Stimulated activated CD8-positive, alpha-beta memory T cell treated with anti-CD3 and anti-CD28 coated beads, Interleukin-15, amount 100 ng/mL, for 24 hours (primary cell): Measurements from ENCODE around the gene SLC24A3.

ENCODE experiments used
- DNase-seq: peaks from one replicate; pipeline ENCODE4 v3.0.0-alpha.2; 2020; ENCODE audit warnings: low read depth

SLC24A3 gene

DNA sequence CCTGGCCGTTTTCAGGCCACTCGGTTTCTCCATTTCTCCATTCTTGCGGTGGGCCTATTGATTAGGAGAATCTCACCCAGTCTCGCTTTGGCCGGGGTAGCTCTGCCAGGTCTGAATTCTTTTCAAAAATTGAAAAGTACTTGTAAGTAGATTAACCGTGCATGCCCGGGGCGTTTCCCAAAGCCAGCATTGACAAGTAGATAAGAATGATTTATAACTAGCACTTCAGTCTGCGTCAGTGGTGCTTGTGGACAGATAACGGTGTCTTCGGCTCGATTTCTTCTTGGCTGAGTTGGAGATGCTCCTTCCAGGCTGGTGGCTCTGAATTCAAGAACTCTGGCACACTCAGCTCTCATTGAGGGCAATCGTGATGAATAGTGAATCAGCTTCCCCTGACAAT, 29.0 kb downstream of the SLC24A3 start:
- no peak for DNase-seq

DNA sequence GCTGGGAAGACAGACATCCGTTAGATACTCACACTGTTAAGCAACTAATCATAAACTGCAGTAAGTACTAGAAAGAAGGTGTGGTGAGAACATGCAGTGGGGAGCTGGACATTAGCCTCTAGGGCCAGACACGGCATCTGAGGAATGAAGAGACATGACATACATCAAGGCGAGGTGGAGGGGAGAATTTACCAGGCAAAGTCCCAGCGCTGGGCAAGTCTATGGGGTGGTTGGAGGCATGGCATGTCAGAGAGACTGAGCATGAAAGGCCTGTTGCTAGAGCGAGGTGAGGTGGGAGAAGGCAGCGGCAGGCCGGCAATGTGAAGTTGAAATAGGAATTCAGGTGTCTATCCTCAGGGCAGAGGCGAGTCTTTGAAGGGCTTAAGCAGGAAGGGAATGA, 31.8 kb downstream of the SLC24A3 start:
- no peak for DNase-seq

DNA sequence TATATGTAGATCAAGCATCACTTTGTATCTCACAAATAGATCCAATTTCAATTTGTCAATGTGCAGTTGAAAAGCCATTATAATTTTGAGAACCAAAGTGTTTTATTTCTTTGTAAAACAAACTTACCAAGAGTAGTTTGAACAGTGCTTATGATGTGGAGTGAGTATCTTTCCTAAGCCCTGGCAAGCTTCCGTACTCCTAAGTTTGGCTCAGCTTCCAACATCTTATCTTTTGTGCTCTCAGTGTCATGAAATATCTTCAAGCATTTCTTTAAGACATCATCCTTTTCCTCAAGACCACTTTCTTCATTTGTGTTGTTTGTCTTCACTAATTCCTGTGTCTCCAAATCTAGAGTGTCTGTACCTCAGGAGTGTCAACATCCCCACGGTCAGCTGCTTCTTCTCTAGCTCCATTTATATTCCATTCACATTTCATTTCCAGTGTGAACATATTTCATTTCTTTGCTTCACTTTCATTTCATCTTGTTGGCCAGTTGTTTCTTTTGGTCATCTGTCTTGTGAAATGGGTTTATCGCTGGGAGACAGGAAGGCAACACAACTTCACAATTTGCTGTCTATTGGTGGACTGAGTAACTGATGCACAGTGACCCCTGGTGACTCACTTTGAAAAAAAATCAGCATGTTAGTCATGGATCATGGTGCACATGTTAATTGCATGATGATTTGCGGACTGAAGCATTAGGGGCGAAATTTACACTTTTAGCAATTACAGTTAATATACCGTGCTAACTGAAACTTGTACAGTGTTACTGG, 36.9 kb downstream of the SLC24A3 start:
- DNase-seq, result no peak

DNA sequence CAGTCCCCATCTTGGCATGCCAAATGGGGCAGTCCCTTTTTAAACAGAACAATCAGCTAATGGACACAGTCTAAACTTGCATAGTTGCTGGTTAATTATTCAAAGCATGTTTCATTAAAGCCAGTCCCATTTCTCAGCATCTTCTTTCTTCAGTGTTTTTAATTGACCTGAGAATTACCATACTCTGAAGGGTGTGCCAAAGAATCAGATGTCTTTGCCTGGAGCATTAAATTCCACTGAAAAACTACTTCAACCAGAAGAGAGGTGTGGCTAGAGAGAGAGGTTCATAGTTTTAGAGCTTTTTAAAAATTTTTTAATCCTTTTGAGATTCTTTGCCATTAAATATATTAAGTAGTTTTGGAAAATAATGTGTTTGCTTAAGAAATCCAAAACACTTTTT, 37.9 kb downstream of the SLC24A3 start:
- no peak for DNase-seq

DNA sequence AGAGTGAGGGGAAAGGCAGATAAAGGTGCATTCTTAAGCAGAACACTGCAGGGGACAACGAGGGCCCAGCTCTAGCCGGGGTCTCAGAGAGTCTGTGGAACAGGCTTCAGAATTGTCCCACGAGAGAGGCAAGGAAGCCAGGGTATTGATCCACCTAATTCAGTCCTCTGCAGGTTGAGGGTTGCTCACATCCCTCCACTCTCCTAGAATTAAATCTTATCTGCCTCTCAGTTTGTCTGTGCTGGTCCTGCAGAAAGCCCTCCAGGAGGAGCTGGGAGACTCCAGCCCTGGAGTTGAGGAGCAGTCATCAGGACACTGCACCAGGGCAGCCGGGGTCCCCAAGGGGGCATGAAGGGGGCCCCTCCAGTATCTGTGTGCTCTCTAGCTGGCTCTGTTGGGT, 39.1 kb downstream of the SLC24A3 start:
- DNase-seq, result no peak

DNA sequence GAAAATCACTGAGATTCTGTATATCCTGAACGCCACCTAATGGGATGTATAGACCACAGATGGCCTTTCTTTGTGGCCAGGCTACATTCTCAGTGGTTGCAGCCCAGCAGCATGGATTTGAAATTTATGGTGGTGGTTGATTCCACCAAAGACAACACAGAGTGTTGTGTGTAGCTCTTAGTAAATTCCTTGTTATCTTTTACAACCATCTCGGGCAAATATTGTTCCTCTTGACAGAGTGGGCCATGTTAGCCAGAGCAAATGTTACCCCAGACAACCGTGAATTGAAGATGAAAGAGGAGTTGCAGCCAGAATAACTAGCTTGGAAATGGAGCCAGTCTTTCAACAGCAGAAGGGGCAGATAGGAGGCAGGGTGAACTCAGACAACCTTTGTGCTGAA, 39.5 kb downstream of the SLC24A3 start:
- DNase-seq, result no peak

DNA sequence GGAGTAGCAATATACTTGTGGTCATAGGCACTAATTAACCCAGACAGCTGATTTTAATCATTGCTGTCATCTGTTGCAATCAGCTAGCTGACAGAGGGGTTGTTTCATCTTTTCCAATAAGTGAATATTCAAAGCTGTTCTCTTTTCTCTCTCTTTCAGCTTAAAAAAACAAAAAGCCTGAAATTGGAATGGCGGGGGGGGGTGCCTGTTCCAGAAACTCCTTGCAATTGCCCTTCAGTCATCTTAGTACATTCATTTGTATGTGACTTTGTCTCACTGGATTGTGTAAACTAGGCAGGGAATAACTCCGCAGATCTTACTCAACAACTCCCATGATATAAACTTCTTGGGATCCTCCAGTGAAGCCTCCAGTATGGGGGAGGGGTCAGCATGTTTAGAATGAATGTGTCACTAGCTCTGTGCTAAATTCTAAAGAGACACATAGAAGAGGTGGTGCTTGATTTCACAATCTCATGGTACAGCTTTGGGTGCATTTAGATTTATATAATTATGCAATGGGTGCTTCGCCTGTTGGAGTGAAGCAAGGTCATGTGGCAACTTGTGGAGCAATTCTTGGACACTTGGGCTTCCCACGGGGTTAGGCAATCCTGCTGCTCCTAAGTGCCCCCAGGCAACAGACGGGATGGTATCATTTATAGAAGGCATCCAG, 40.1 kb downstream of the SLC24A3 start:
- DNase-seq, result no peak

DNA sequence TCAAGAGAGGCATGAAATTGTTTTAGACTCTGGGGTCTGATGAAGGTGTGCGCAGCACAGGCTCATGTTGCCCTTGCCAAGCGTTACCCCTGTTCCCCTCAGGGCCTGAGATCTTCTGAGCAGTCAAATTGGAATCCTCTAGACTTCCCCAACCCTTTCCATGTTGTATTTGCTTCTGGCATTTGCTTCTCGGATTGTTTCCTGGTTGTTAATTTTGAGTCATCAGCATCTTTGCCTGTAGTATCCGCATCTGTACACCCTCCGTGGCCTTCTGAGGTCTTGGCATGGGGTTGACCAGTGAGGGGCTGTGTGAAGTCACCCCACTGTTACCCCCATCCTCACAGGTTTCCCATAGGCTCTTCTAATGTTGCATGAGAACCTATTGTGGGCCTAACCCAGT, 40.9 kb downstream of the SLC24A3 start:
- no peak for DNase-seq

DNA sequence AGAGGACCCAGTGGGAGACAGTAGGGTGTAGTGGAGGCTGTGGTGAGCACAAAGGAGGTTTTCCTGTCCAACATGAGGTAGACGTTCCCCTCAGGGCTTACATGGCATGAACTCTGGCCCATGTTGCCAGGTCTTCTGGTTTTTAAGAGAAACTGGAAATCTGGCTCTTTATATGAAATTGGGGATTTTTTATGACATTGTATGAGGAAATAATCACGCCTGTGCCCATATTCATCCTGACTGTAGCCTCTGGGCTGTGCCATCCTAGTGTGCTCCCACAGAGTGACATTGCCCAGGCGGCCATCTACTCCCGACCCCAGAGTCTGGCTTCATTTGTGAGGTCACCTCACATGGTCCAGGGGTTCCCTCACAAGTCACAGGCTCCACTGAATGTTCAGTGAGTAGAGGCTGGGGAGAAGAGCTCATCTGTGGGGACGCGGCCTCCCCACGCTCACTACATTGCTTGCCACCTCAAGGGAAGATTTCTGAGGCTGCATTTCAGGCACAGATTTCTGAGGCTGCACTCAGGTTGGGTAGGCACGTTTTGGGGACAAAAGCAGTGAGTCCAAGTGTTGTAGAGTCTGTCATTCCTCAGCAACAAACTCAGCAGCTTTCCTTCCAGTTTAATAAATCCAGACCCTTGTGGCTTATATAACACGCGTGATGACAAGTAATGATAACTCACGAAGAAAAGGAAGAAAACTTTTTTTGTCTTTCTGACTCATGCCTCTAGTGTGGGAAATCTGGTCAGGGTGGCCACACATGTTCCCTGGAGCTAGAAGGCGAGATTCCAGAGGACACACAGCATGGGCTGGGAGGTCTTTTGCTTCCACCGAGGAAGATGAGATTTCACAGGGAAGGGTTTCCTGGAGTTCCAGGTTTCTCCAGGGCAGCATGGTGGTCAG, 41.7 kb downstream of the SLC24A3 start:
- no peak for DNase-seq

DNA sequence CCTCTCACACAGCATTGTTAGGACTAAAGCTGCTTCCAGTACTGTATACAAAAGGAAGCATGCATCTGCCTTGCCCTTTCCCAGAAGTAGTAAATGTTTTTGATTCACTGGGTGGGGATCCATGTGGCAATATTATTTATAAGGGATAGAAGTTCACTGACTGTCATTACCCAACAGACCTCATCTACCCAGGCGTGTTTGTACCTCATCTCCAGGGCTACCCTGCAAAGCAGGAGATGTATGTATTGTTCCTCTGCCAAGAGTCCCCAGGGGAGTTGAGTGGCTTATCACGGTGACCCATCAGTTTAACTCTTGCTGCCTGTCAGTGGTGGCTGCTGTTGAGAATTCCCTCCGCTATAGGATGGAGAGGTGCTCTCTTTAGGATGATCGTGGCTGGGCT, 42.5 kb downstream of the SLC24A3 start:
- DNase-seq, result no peak

DNA sequence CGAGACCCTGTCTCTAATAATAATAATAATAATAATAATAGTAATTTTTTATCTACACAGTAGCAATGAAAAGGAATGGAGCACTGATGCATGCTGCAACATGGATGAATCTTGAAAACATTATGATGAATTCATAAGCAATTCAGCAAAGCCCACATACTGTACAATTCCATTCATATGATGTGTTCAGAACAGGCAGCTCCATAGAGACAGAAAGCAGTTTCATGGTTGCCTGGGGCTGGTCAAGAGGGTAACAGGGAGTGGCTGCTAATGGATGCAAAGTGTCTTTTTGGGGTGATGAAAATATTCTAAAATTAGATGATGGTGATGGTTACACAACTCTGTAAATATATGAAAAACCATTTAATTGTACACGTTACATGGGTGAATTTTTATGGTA, 43.6 kb downstream of the SLC24A3 start:
- no peak for DNase-seq

DNA sequence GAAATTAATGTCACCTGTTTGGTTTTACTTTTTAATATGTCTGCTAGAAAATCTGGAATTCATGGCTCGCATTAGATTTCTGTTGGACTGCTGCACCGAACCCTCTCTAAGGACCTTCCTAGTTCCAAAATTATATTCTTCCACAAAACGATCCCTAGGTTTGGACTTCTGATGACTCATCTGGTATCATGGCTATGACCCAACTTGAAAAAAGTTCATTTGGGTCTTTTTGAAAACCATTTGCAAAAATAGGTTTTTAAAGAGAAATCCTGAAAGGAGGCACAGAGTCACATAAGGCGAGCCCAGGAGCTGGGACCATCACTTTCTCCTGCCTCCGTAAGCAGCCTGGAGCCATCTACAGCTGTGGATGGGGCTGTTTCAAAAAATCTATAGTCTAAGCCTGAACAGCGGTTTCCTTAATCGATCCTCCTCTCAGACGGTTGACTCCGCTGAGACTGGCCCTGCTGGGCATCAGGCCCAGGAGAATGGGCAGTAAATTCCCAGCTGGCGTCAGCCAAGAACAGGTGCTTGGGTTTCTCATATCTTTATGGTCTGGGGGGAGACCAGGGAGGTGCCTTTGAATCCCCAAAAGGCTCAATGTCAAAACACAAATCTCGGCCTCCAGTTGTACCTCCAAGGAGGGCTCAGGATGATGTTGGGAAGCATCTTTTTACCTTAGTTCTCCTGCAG, 44.6 kb downstream of the SLC24A3 start:
- no peak for DNase-seq

DNA sequence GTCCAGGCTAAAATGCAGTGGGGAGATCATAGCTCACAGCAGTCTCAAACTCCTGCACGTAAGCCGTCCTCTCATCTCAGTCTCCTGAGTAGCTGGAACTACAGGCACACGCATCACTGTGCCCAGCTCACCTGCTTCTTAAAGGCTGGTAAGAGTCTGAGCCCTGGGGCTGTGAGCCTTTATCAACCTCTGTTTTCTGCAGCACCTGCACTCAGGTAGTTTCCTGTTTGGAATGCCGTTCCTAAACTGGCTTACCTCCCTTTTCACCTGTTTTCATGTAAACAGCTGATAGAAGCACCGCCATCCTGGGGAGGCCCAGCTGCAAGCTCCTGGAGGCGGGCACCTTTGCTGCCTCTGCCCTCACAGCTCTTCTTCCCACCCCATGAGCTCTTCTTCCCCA, 45.4 kb downstream of the SLC24A3 start:
- no peak for DNase-seq

DNA sequence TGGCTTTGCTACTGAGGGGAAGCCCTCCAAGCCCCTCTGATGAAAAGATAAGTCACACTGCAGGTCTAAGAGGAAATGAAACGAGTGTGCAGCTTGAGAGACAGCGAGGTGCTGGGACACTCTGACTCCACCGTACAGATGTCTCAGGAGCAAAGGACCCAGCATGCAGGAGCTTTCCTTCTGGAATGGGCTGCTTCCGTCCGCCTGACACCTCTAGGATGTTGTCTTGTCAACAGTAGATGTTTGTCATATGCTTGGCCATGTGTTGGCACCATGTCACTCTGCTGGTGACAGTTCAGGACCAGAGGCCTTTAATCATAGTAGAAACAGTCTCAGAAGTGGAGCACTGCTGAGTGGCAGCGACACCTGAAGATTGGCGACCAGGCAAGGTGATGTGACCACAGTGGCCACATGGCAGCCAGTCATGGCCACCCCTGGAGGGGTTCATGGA, 46.7 kb downstream of the SLC24A3 start:
- no peak for DNase-seq

DNA sequence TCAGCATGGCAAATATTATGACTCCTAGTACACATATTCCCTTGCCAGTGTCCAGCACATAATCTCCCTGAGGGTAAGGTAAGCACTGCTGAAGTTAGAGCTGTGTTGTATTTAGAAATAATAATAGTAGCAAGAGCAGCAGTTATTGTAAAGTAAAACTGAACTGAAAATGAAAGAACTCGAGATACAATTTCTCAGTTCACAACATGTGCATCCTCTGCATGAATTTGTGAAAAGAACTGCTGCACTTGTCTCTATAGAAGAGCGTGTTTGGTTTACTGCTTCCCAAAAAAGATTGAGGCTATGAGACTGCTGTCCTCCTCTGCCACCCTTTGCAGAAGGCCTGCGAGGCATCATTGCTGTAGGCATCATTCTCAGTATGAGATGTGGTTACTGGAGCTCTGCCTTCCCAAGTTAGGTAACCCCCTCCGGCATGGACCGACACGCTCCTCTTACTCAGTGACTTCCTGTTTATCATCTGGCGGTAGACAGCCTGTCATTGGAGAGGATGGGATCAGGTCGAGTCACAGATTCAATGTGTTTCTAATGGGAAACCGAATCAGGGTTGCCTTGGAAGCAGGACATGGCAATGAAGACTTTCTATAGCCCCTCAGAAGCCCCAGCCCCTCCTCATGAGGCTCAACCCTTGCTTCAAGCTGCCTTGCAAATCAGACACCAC, 48.1 kb downstream of the SLC24A3 start:
- DNase-seq, result no peak

DNA sequence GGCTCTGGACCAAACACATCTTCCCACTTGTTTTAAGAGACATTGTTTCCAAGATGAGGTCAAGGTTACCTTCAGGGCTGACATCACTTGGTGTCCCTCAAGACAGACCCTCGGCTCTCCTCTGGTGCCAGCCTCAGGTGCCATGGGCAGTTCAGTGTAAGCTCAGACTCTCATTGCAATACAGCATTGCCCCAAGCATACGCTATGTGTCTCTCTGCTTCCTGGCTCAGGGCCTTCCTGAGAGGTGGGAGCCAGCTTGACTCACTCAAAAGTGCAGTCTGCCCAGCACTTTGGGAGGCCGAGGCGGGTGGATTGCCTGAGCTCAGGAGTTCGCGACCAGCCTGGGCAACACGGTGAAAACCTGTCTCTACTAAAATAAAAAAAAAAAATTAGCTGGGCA, 51.7 kb downstream of the SLC24A3 start:
- DNase-seq, result no peak

DNA sequence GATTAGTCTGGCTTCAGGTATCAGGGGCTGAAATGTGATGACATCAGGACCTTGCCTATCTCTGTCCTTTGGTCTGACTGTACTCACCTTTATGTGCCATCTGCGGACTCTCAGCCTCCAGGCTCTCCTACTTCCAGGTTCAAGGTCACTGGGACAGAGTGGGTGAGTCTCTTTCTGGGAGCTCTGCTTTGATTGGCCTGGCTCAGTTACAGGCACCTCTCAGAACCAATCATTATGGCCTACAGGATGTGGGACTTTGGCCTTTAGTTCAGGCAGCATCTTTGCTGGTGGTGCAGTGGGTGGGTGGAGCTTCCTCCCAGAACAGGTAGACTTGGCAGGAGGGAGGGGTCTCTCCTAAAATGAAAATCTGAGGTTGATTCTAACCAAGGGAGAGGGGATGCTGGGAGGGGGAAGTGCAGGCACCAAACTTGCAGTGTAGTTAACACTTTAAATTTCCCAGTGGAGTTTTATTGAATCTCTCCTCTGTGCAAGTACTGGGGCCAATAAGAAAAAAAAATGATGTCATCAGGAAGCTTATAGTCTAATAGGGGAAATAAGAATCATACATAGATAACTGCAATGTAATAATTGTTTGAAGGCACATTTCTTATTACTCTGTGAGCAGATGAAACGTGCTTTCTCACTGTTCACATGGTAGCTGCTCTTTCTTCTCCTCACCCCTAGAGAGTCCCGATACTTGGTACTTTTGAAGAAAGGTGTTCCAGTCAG, 53.4 kb downstream of the SLC24A3 start:
- no peak for DNase-seq

DNA sequence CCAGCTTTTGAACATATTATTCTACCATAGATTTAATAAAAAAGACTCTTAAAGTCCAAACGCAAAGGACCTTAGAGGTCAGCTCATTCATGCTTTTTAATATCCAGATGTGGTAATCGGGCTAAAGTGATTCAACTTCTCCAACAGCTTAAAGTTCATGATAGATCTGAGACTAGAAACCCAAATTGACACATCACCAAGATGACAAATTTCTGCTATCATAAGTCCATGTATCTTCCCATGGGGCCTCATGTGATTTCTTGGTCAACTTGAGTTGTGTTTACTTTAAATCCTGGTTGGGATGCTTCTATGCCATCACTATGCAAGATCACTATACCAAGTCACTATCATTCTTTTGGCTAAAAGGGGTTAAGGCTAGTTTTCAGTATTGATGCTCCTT, 56.0 kb downstream of the SLC24A3 start:
- no peak for DNase-seq

DNA sequence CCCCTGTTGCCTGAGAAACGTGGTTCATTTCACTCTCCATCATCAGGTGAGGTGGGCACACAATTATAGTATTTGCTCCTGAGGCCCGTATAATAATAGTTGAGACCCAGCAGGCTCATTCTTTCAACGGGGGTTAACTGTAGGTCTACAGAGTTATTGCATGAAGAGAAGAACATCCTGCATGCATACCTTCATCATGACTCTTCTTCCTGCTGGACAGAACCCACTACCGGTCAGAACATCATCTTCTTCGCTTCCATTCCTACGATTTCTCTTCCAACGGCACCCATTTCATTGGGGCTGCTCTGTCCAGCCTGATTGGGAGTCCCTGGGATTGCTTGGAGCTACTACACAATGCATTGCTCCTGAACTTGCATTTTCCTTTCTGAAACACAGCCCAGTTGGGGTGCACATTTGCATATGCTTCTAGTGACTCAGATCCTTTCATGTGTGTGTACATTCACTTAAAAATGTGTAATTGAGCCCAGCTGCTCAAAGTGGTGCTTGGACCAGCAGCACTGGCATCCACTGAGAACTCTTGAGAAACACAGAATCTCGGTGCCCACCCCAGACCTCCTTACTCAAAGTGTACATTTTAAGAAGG, 57.4 kb downstream of the SLC24A3 start:
- no peak for DNase-seq

DNA sequence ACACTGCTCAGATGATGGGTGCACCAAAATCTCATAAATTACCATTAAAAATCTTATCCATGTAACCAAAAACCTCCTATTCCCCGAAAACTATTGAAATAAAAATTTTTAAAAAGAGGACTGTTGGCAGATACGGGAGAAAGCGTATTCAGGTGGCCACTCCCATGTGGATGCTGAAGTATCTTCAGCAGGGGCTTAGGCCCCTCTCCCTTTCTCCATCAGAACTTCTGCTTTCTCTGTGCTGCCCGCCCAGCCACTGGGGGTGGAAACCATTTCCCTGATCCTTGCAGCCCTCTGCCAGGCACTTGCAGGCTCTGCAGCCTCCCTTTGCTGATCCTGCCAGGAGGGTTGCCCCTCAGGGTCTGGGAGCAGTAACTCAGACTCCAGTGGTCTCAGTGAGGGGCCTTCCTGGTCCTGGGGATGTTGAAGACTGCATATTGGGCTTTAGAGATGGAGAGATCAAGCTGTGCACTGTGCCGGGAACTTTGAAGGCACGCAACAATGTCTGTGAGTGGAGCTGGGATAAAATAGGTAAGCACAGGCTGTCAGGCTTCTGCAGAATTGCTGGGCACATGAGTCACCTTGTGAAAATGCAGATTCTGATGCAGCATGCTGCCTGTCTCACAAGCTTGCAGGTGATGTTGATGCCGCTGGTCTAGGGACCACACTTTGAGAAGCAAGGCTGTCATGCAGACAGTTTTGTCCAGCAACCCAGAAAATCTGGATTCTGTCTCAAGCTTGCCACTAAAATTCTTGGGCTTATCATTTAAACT, 59.6 kb downstream of the SLC24A3 start:
- DNase-seq, result no peak
